Transverse colon (tissue), 4 donors: Measurements from ENCODE around the gene SSB. TPM values are rescaled to one million over a fixed set of nuclear protein-coding genes. Genes with fewer than 3 reads are reported as not detected.
A peak's percentile ranks its signal among the peaks of the same experiment; 100 is the strongest.

Experiments used
- DNase-seq: peaks from one replicate; pipeline ENCODE4 v3.0.0-alpha.2; 2019
- H3K27ac ChIP-seq, 4 donors: fragments of 200-600 bp; sonication (generic); 2 replicates each; pipeline ENCODE4 v1.5.1; 2016 to 2018; ENCODE audit warnings: inconsistent platforms in 4 of 4
- H3K27me3 ChIP-seq: fragments of 200-600 bp; sonication (generic); 2 replicates; pipeline ENCODE4 v1.5.1; 2017; ENCODE audit warnings: inconsistent platforms
- H3K36me3 ChIP-seq, 4 donors: fragments of 200-600 bp; sonication (generic); 2 replicates each; pipeline ENCODE4 v1.5.1; 2017 to 2019; ENCODE audit warnings: inconsistent platforms in 4 of 4
- H3K4me1 ChIP-seq, 4 donors: fragments of 200-600 bp; sonication (generic); 2 replicates each; pipeline ENCODE4 v1.5.1; 2017 to 2020; ENCODE audit warnings: inconsistent platforms in 4 of 4
- H3K4me3 ChIP-seq, 4 donors: fragments of 200-600 bp; sonication (generic); 1 replicate in 1 of 4; 2 replicates in 3 of 4; pipeline versions ENCODE4 v1.5.1 to v1.6.1; 2017 to 2019; ENCODE audit warnings: inconsistent platforms in 4 of 4
- H3K9me3 ChIP-seq, 2 donors: fragments of 200-600 bp; sonication (generic); 2 replicates each; pipeline ENCODE4 v1.5.1; 2017 to 2019; ENCODE audit warnings: inconsistent platforms in 2 of 2
- CTCF ChIP-seq, 5 experiments: fragments of 200-600 bp in 3 of 5; fragments of 450-650 bp in 2 of 5; sonication (generic) in 3 of 5; IDR thresholded peaks; 1 replicate in 2 of 5; 2 replicates in 3 of 5; pipeline ENCODE4 v1.5.1; 2016 to 2017; ENCODE audit warnings: antibody characterized with exemption in 5 of 5, inconsistent platforms in 3 of 5, mild to moderate bottlenecking in 2 of 5, moderate library complexity in 1 of 5
- EP300 ChIP-seq: sonication (generic); formaldehyde crosslinking; IDR thresholded peaks from one replicate; pipeline ENCODE4 v1.6.1; 2017; ENCODE audit warnings: antibody characterized with exemption, low read depth
- POLR2A ChIP-seq: fragments of 450-650 bp; IDR thresholded peaks from one replicate; pipeline ENCODE4 v1.6.1; 2016; ENCODE audit warnings: antibody characterized with exemption, mild to moderate bottlenecking, moderate library complexity
- POLR2AphosphoS5 ChIP-seq, 3 donors: sonication (generic); formaldehyde crosslinking; IDR thresholded peaks; one replicate each; pipeline ENCODE4 v1.6.1; 2016; ENCODE audit warnings: antibody characterized with exemption in 3 of 3
- WGBS, 2 donors: methylation state at CpG; one replicate each; pipeline ENCODE4 v1.1.5; 2018; ENCODE audit warnings: low coverage in 1 of 2; 5-methylcytosine and 5-hydroxymethylcytosine counted together
- in situ Hi-C, 4 donors: fragments of 200-750 bp; cut with MboI; loops; one replicate each; pipeline versions ENCODE4 v1.15.0 to v1.15.1; 2017; ENCODE audit warnings: low sequenced_read_pairs in 3 of 4, low pct_ligation_motif_present in 1 of 4, low pct_unique_long_range_greater_than_20kb in 1 of 4
- intact Hi-C: fragments of 100-400 bp; cut with DNase I; formaldehyde crosslinking; loops from one replicate; pipeline ENCODE4 v1.15.1; 2023; ENCODE audit warnings: low total_unique reads
- total RNA-seq, 4 donors: library from RNA; depleted of rRNA; stranded (reverse); fragments of >200 nt; gene quantifications; one replicate each; pipeline ENCODE4 v1.1.0, GENCODE V29; 2016

Gene SSB
- total RNA-seq, 4 donors from 2014 or later: 28.3 to 55.3 (median 30.3) TPM

- WGBS, 2 donors: 19% methylated on average over 4 of the region's 4 CpGs
These were observed 25.3 kb downstream of the SSB start for GRCh38 chr2:169823996-169824372.

GRCh38 chr2:169824373-169825333 lies 26.0 kb downstream of the SSB start, which contains the start of gene METTL5:
METTL5 (minus strand) TSS chr2:169824905; CDS start chr2:169824597, 308 bp downstream.
- DNase-seq: peak; percentile 84
- intact Hi-C loops (loop anchor here (5.0 kb wide), 1 partner anchor 108 kb away; no protein-coding TSS in a partner anchor), in situ Hi-C loops (no loop called here)
- WGBS, 2 donors: 2 to 14% methylated on average over 3 to 60 of the region's 61 CpGs
- Histone ChIP-seq H3K27me3 (no peaks in the 10 kb centered on the region), H3K4me1 (peaks cover 17 to 41% (median 31%) of the 10 kb centered on the region in 4 donors), H3K36me3 (no peaks in the 10 kb centered on the region), H3K4me3 (peak within 1 kb of the TSS; percentile 60 to 79 (median 72)), H3K27ac (peak within 1 kb of the TSS; percentile 81 to 88 (median 84)), H3K9me3 (no peaks in the 10 kb centered on the region)
- TF ChIP-seq EP300 (no peak), POLR2A (peak; percentile 50), POLR2AphosphoS5 (IDR thresholded peaks at IDR 0.05) (peak in 2 of 3 donors; percentile 68 to 75), CTCF (IDR thresholded peaks at IDR 0.05) (peak; percentile 53 to 97 (median 93))

More at GRCh38 chr2:169823996-169824372, 25.3 kb downstream of the SSB start:
- no peaks in the 10 kb centered on the region for H3K9me3 ChIP-seq
- intact Hi-C loops: loop anchor here (5.0 kb wide), 1 partner anchor 108 kb away; no protein-coding TSS in a partner anchor
- peak overlapping the region; percentile 81 to 88 (median 84) for H3K27ac ChIP-seq
- peaks cover 17 to 35% (median 25%) of the 10 kb centered on the region in 4 donors for H3K4me1 ChIP-seq
- H3K4me3 ChIP-seq: peak overlapping the region; percentile 60 to 79 (median 72)
- H3K27me3 ChIP-seq: no peaks in the 10 kb centered on the region
- no peaks in the 10 kb centered on the region for H3K36me3 ChIP-seq
- in situ Hi-C loops: no loop called here
- DNase-seq: no peak
- no peak for TF ChIP-seq CTCF (IDR thresholded peaks at IDR 0.05)
- no peak for TF ChIP-seq EP300
- TF ChIP-seq POLR2AphosphoS5 (IDR thresholded peaks at IDR 0.05): no peak
- TF ChIP-seq POLR2A: no peak

DNA sequence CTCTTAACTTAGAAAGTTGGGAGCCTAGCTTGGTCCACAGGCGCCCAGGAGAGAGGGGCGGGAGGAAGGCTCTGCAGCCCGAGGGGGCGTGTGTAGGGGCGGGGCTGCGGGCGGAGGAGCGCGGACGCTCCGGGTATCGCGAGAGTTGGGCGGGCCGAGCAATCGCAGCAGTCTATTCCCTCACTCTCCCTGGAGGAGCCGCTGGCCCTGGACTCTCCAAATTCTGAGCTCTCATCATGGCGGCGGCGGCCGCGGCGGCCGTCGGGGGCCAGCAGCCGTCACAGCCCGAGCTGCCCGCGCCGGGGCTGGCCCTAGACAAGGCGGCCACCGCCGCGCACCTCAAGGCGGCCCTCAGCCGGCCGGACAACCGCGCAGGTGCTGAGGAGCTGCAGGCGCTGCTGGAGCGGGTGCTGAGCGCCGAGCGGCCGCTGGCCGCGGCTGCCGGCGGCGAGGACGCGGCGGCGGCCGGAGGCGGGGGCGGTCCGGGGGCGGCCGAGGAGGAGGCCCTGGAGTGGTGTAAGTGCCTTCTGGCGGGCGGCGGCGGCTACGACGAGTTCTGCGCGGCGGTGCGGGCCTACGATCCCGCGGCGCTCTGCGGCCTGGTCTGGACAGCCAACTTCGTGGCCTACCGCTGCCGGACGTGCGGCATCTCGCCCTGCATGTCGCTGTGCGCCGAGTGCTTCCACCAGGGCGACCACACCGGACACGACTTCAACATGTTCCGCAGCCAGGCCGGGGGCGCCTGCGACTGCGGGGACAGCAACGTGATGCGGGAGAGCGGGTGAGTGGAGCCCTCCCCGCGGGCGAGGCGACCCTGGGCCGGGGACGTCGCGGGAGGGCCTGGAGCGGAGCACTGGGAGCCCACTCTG lies 28.8 kb downstream of the SSB start, which contains the start of gene UBR3:
TSS of gene UBR3 (plus strand) at position 183 of the 869 bp plus-strand sequence. CDS start at position 237, 54 bp downstream.
- intact Hi-C loops: no loop called here
- H3K9me3 ChIP-seq: no peaks in the 10 kb centered on the region
- WGBS, 2 donors: 0 to 1% methylated on average over 13 to 54 of the region's 104 CpGs
- peak within 1 kb of the TSS; percentile 90 to 94 (median 90) for H3K27ac ChIP-seq
- in situ Hi-C loops: no loop called here
- H3K27me3 ChIP-seq: no peaks in the 10 kb centered on the region
- TF ChIP-seq POLR2AphosphoS5 (IDR thresholded peaks at IDR 0.05): peak; percentile 90 to 91 (median 91)
- peak in 1 of 5 experiments; percentile 9 for TF ChIP-seq CTCF (IDR thresholded peaks at IDR 0.05)
- peak; percentile 72 for TF ChIP-seq POLR2A
- no peak for TF ChIP-seq EP300
- DNase-seq: peak; percentile 95
- peak within 1 kb of the TSS; percentile 46 to 96 (median 70) for H3K4me3 ChIP-seq
- H3K4me1 ChIP-seq: peaks cover 26 to 57% (median 38%) of the 10 kb centered on the region in 4 donors
- no peaks in the 10 kb centered on the region for H3K36me3 ChIP-seq
